Vagina (tissue), 2 donors: ENCODE measurements around the gene TRPM5. TPM values are rescaled to one million over a fixed set of nuclear protein-coding genes. Genes with fewer than 3 reads are reported as not detected.

ENCODE experiments used
- DNase-seq, 2 donors: peaks; one replicate each; pipeline ENCODE4 v3.0.0-alpha.2; 2017; ENCODE audit errors: extremely low spot score in 2 of 2
- H3K27ac ChIP-seq: fragments of 200-600 bp; sonication (generic); one replicate; pipeline ENCODE4 v1.5.1; 2019
- H3K27me3 ChIP-seq: fragments of 200-600 bp; sonication (generic); one replicate; pipeline ENCODE4 v1.5.1; 2019
- H3K36me3 ChIP-seq, 2 donors: fragments of 200-600 bp; sonication (generic); one replicate each; pipeline ENCODE4 v1.5.1; 2017 to 2019
- H3K4me1 ChIP-seq: fragments of 200-600 bp; sonication (generic); one replicate; pipeline ENCODE4 v1.5.1; 2019
- H3K4me3 ChIP-seq, 2 donors: fragments of 200-600 bp; sonication (generic); 1 replicate in 1 of 2; 2 replicates in 1 of 2; pipeline ENCODE4 v1.5.1; 2016 to 2019
- H3K9me3 ChIP-seq: fragments of 200-600 bp; sonication (generic); one replicate; pipeline ENCODE4 v1.5.1; 2019
- POLR2A ChIP-seq, 2 donors: fragments of 450-650 bp; IDR thresholded peaks; one replicate each; pipeline ENCODE4 v1.6.1; 2017; ENCODE audit warnings: antibody characterized with exemption in 2 of 2, mild to moderate bottlenecking in 2 of 2, moderate library complexity in 2 of 2
- POLR2AphosphoS5 ChIP-seq, 2 donors: sonication (generic); formaldehyde crosslinking; IDR thresholded peaks; one replicate each; pipeline ENCODE4 v1.9.0; 2017; ENCODE audit warnings: antibody characterized with exemption in 2 of 2, mild to moderate bottlenecking in 2 of 2, low read depth in 1 of 2; ENCODE audit not compliant: insufficient read depth in 1 of 2
- intact Hi-C: fragments of 100-400 bp; cut with DNase I; formaldehyde crosslinking; loops from one replicate; pipeline ENCODE4 v1.15.1; 2023
- total RNA-seq: library from RNA; depleted of rRNA; stranded (reverse); fragments of >200 nt; gene quantifications from one replicate; pipeline ENCODE4 v1.2.3, GENCODE V29; 2016
- TF ChIP-seq, protein P1 (sequence below), 3 experiments: fragments of 450-650 bp in 2 of 3; fragments of 200-600 bp in 1 of 3; sonication (generic) in 1 of 3; IDR thresholded peaks; one replicate each; pipeline ENCODE4 v1.5.1; 2017 to 2019; ENCODE audit warnings: antibody characterized with exemption in 3 of 3, mild to moderate bottlenecking in 2 of 3, moderate library complexity in 2 of 3

Gene TRPM5
- total RNA-seq, 1 donor from 2014 or later: not detected

GRCh38 chr11:2401436-2401984, 42.8 kb downstream of the TRPM5 start:
- TF ChIP-seq POLR2A (IDR thresholded peaks at IDR 0.05): no peak
- TF ChIP-seq POLR2AphosphoS5 (IDR thresholded peaks at IDR 0.05; ENCODE audit: insufficient read depth in 1 of 2, low read depth in 1 of 2): no peak
- peak overlapping the region; percentile 87 to 97 for H3K4me3 ChIP-seq
- no peaks in the 10 kb centered on the region for H3K9me3 ChIP-seq
- intact Hi-C loops: no loop called here
- H3K27ac ChIP-seq: peak overlapping the region; percentile 86
- peaks cover 37% of the 10 kb centered on the region for H3K4me1 ChIP-seq
- peaks cover 0 to 35% of the 10 kb centered on the region in 2 donors for H3K36me3 ChIP-seq
- no peaks in the 10 kb centered on the region for H3K27me3 ChIP-seq
- DNase-seq: peak in 1 of 2 donors; percentile 90

- TF ChIP-seq, protein P1, sequence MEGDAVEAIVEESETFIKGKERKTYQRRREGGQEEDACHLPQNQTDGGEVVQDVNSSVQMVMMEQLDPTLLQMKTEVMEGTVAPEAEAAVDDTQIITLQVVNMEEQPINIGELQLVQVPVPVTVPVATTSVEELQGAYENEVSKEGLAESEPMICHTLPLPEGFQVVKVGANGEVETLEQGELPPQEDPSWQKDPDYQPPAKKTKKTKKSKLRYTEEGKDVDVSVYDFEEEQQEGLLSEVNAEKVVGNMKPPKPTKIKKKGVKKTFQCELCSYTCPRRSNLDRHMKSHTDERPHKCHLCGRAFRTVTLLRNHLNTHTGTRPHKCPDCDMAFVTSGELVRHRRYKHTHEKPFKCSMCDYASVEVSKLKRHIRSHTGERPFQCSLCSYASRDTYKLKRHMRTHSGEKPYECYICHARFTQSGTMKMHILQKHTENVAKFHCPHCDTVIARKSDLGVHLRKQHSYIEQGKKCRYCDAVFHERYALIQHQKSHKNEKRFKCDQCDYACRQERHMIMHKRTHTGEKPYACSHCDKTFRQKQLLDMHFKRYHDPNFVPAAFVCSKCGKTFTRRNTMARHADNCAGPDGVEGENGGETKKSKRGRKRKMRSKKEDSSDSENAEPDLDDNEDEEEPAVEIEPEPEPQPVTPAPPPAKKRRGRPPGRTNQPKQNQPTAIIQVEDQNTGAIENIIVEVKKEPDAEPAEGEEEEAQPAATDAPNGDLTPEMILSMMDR (IDR thresholded peaks at IDR 0.05): no peak
- peak in 1 of 2 donors; percentile 48 for TF ChIP-seq POLR2A (IDR thresholded peaks at IDR 0.05)
- peaks cover 0 to 41% of the 10 kb centered on the region in 2 donors for H3K36me3 ChIP-seq
- H3K4me1 ChIP-seq: peaks cover 37% of the 10 kb centered on the region
- H3K27me3 ChIP-seq: no peaks in the 10 kb centered on the region
- H3K9me3 ChIP-seq: no peaks in the 10 kb centered on the region
- H3K4me3 ChIP-seq: peak overlapping the region; percentile 87 to 97
- peak overlapping the region; percentile 86 for H3K27ac ChIP-seq
- intact Hi-C loops: no loop called here
- peak in 1 of 2 donors; percentile 92 for DNase-seq
These were observed 43.4 kb downstream of the TRPM5 start for GRCh38 chr11:2400762-2401435.

DNA sequence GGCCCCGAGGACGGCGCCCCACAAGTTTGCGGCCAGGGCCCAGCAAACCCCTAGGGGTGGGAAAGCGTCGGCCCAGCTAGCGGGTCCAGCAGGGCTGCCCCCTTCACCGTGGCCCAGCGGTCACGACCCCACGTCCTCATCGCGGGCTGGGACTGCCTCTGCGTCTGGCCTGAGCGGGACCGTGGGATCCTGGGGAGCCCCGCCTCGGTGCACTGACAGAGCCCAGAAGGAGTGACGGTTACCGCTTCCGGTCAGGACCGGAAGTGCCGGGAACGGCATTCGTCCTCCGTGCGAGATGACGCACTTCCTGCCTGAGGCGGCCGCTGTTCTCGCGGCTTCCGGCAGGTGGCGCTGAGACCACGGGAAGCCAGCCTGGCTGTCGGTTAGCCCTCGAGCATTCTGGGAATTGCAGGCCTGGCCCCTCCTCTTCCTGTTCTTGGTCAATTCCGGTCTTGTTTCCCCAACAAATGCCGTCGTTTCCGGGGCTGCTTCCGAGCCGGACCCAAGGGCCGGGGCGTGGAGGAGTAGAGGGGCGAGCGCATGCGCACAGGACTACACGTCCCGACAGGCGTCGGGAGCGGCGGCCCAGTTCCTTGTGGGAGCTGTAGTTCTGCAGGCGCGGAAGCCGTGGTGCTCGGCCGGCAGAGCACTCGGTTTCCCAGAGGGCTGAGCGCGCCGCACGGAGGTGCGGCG, 44.1 kb downstream of the TRPM5 start, which contains the start of gene TSSC4:
TSSC4 (plus strand) TSS at position 682 of the 693 bp plus-strand sequence. CDS start 1,884 bp downstream, outside the sequence.
- Histone ChIP-seq H3K27ac (peak within 1 kb of the TSS; percentile 96), H3K4me1 (peaks cover 37% of the 10 kb centered on the region), H3K9me3 (no peaks in the 10 kb centered on the region), H3K4me3 (peak within 1 kb of the TSS; percentile 87 to 97), H3K27me3 (no peaks in the 10 kb centered on the region), H3K36me3 (peaks cover 0 to 48% of the 10 kb centered on the region in 2 donors)
- TF ChIP-seq, protein P1 (IDR thresholded peaks at IDR 0.05): peak; percentile 95 to 97 (median 96)
- TF ChIP-seq POLR2AphosphoS5 (IDR thresholded peaks at IDR 0.05; ENCODE audit: insufficient read depth in 1 of 2, low read depth in 1 of 2) (peak; percentile 98 to 100), POLR2A (IDR thresholded peaks at IDR 0.05) (peak in 1 of 2 donors; percentile 65)
- peak; percentile 100 for DNase-seq
- intact Hi-C loops: no loop called here

GRCh38 chr11:2399488-2400068, 44.7 kb downstream of the TRPM5 start:
- no peak for DNase-seq
- H3K27ac ChIP-seq: peak overlapping the region; percentile 96
- TF ChIP-seq POLR2A (IDR thresholded peaks at IDR 0.05) (no peak), POLR2AphosphoS5 (IDR thresholded peaks at IDR 0.05; ENCODE audit: insufficient read depth in 1 of 2, low read depth in 1 of 2) (no peak)
- TF ChIP-seq, protein P1 (IDR thresholded peaks at IDR 0.05): no peak
- peak overlapping the region; percentile 82 to 87 for H3K4me3 ChIP-seq
- H3K9me3 ChIP-seq: no peaks in the 10 kb centered on the region
- intact Hi-C loops: loop anchor here (5.0 kb wide), 1 partner anchor 92 kb away; no protein-coding TSS in a partner anchor
- H3K36me3 ChIP-seq: peaks cover 0 to 53% of the 10 kb centered on the region in 2 donors
- H3K27me3 ChIP-seq: no peaks in the 10 kb centered on the region
- H3K4me1 ChIP-seq: peaks cover 37% of the 10 kb centered on the region
